ENCODE results near the gene PARP9.

The PARP9 gene

DNA sequence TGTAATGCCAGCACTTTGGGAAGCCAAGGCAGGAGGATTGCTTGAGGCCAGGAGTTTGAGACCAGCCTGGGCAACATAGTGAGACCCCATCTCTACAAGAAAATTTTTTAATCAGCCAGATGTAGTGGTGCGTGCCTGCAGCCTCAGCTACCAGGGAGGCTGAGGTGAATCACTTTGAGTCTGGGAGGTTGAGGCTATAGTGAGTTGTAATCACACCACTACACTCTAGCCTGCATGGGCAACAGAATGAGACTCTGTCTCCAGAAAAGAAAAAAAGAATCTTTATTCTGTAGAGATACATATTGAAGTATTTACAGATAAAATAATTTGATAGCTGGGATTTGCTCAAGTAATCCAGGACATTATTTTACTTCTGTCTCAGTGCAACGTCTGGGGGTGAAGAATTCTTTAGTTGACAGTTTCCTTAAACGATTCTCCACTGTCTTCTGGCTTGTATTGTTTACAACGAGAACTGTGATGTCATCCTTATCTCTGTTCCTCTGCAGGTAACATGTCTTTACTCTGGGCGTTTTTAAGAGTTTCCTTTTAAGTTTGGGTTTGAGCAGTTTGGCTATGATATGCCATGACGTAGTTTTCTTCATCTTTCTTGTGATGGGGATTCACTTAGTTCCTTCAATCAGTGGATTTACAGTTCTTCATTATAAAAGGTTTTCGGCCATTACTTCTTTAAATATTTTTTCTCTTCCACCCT is 75.7 kb downstream of the PARP9 start:
- DNase-seq (ENCODE audit: low read depth in 3 of 3, low spot score in 1 of 3): no peak

- DNase-seq (ENCODE audit: low read depth in 3 of 3, low spot score in 1 of 3): no peak
Measured at GRCh38 chr3:122484985-122485384, 79.1 kb downstream of the PARP9 start.

DNA sequence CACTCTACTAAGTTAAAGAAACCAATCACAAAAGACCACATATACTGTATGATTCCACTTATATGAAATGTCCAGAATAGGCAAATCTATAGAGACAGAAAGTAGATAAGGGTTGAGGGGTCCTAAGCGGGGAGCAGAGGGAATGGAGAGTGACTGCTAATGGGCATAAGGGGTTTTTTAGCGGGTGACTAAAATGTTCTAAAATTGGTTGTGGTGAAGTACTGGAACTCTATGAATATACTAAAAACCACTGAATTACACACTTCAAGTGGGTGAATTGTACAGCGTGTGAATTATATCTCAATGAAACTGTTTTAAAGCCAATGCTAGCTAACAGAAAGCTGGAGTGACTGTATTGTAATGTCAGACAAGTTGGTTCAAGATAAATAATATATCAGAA is 82.7 kb downstream of the PARP9 start:
- DNase-seq (ENCODE audit: low read depth in 3 of 3, low spot score in 1 of 3): no peak

Data from stimulated activated CD4-positive, alpha-beta T cell treated with anti-CD3 and anti-CD28 coated beads, TNF-alpha, amount 100 ng/mL, for 1 hour (primary cell).